Duodenal mucosa (tissue), 2 donors: ENCODE results near the gene AGBL1.

ENCODE experiments used
- H3K27ac ChIP-seq: one replicate; pipeline ENCODE4 v1.7.0; 2013; ENCODE audit warnings: low read depth, low read length
- H3K27me3 ChIP-seq, 2 donors: one replicate each; pipeline ENCODE4 v1.7.0; 2013; ENCODE audit warnings: low read length in 2 of 2, control low read depth in 1 of 2; ENCODE audit not compliant: insufficient read depth in 2 of 2, control insufficient read depth in 1 of 2
- H3K36me3 ChIP-seq, 2 donors: one replicate each; pipeline ENCODE4 v1.7.0; 2013; ENCODE audit warnings: low read length in 2 of 2, control low read depth in 1 of 2; ENCODE audit not compliant: insufficient read depth in 2 of 2, control insufficient read depth in 1 of 2
- H3K4me1 ChIP-seq, 2 donors: one replicate each; pipeline ENCODE4 v1.7.0; 2013; ENCODE audit warnings: low read length in 2 of 2, control low read depth in 1 of 2; ENCODE audit not compliant: insufficient read depth in 2 of 2, control insufficient read depth in 1 of 2
- H3K4me3 ChIP-seq, 2 donors: one replicate each; pipeline ENCODE4 v1.7.0; 2013; ENCODE audit warnings: low read length in 2 of 2, low read depth in 1 of 2
- H3K9ac ChIP-seq, 2 donors: one replicate each; pipeline ENCODE4 v1.7.0; 2013; ENCODE audit warnings: low read length in 2 of 2, low read depth in 1 of 2
- H3K9me3 ChIP-seq, 2 donors: one replicate each; pipeline ENCODE4 v1.7.0; 2013; ENCODE audit warnings: low read length in 2 of 2, control low read depth in 1 of 2; ENCODE audit not compliant: control insufficient read depth in 1 of 2

AGBL1 gene

GRCh38 chr15:86691091-86691663 is 611.5 kb downstream of the AGBL1 start:
- no peak overlapping the region for H3K4me3 ChIP-seq
- no peaks in the 10 kb centered on the region for H3K27me3 ChIP-seq
- H3K27ac ChIP-seq: no peak overlapping the region
- no peaks in the 10 kb centered on the region for H3K4me1 ChIP-seq
- no peak overlapping the region for H3K9ac ChIP-seq
- no peaks in the 10 kb centered on the region for H3K36me3 ChIP-seq
- no peaks in the 10 kb centered on the region for H3K9me3 ChIP-seq

- H3K9me3 ChIP-seq: no peaks in the 10 kb centered on the region
- H3K4me3 ChIP-seq: no peak overlapping the region
- H3K4me1 ChIP-seq: no peaks in the 10 kb centered on the region
- H3K27me3 ChIP-seq: no peaks in the 10 kb centered on the region
- H3K36me3 ChIP-seq: no peaks in the 10 kb centered on the region
- no peak overlapping the region for H3K27ac ChIP-seq
- H3K9ac ChIP-seq: no peak overlapping the region
These were observed 621.4 kb downstream of the AGBL1 start for GRCh38 chr15:86700864-86701610.

GRCh38 chr15:86701611-86701963 is 621.9 kb downstream of the AGBL1 start:
- Histone ChIP-seq H3K36me3 (no peaks in the 10 kb centered on the region), H3K9ac (no peak overlapping the region), H3K27ac (no peak overlapping the region)

GRCh38 chr15:86706813-86707212 is 627.1 kb downstream of the AGBL1 start:
- no peak overlapping the region for H3K9ac ChIP-seq
- no peaks in the 10 kb centered on the region for H3K4me1 ChIP-seq
- no peaks in the 10 kb centered on the region for H3K9me3 ChIP-seq
- no peak overlapping the region for H3K4me3 ChIP-seq
- no peak overlapping the region for H3K27ac ChIP-seq
- H3K36me3 ChIP-seq: no peaks in the 10 kb centered on the region
- no peaks in the 10 kb centered on the region for H3K27me3 ChIP-seq

More at GRCh38 chr15:86701611-86701963, 621.9 kb downstream of the AGBL1 start:
- Histone ChIP-seq H3K4me3 (no peak overlapping the region), H3K9me3 (no peaks in the 10 kb centered on the region), H3K27me3 (no peaks in the 10 kb centered on the region), H3K4me1 (no peaks in the 10 kb centered on the region)

GRCh38 chr15:86711476-86711875 is 631.8 kb downstream of the AGBL1 start:
- no peak overlapping the region for H3K27ac ChIP-seq
- H3K4me1 ChIP-seq: no peaks in the 10 kb centered on the region
- H3K4me3 ChIP-seq: no peak overlapping the region
- no peaks in the 10 kb centered on the region for H3K27me3 ChIP-seq
- no peak overlapping the region for H3K9ac ChIP-seq
- no peaks in the 10 kb centered on the region for H3K36me3 ChIP-seq
- H3K9me3 ChIP-seq: no peaks in the 10 kb centered on the region

- Histone ChIP-seq H3K27ac (no peak overlapping the region), H3K4me1 (no peaks in the 10 kb centered on the region)
These were observed 634.6 kb downstream of the AGBL1 start for GRCh38 chr15:86714241-86714640.

GRCh38 chr15:86725628-86726027 is 646.0 kb downstream of the AGBL1 start:
- Histone ChIP-seq H3K27ac (no peak overlapping the region), H3K9ac (no peak overlapping the region), H3K4me3 (no peak overlapping the region), H3K27me3 (no peaks in the 10 kb centered on the region), H3K4me1 (no peaks in the 10 kb centered on the region), H3K9me3 (no peaks in the 10 kb centered on the region), H3K36me3 (no peaks in the 10 kb centered on the region)

More at GRCh38 chr15:86714241-86714640, 634.6 kb downstream of the AGBL1 start:
- H3K36me3 ChIP-seq: no peaks in the 10 kb centered on the region
- no peak overlapping the region for H3K4me3 ChIP-seq
- no peaks in the 10 kb centered on the region for H3K27me3 ChIP-seq
- H3K9ac ChIP-seq: no peak overlapping the region
- H3K9me3 ChIP-seq: no peaks in the 10 kb centered on the region

- Histone ChIP-seq H3K9ac (no peak overlapping the region), H3K4me3 (no peak overlapping the region), H3K4me1 (no peaks in the 10 kb centered on the region), H3K27me3 (no peaks in the 10 kb centered on the region), H3K27ac (no peak overlapping the region), H3K9me3 (no peaks in the 10 kb centered on the region), H3K36me3 (no peaks in the 10 kb centered on the region)
These were observed 655.8 kb downstream of the AGBL1 start for GRCh38 chr15:86735247-86736040.

- Histone ChIP-seq H3K4me3 (no peak overlapping the region), H3K27ac (no peak overlapping the region), H3K4me1 (no peaks in the 10 kb centered on the region), H3K27me3 (no peaks in the 10 kb centered on the region), H3K9ac (no peak overlapping the region), H3K9me3 (no peaks in the 10 kb centered on the region), H3K36me3 (no peaks in the 10 kb centered on the region)
These were observed 662.2 kb downstream of the AGBL1 start for GRCh38 chr15:86741917-86742316.

GRCh38 chr15:86743283-86743903 is 663.7 kb downstream of the AGBL1 start:
- H3K9me3 ChIP-seq: no peaks in the 10 kb centered on the region
- H3K27me3 ChIP-seq: no peaks in the 10 kb centered on the region
- H3K4me1 ChIP-seq: no peaks in the 10 kb centered on the region
- H3K9ac ChIP-seq: no peak overlapping the region
- no peaks in the 10 kb centered on the region for H3K36me3 ChIP-seq
- no peak overlapping the region for H3K27ac ChIP-seq
- H3K4me3 ChIP-seq: no peak overlapping the region
